ENCODE data around the gene RSAD1.

GRCh38 chr17:50488880-50489279 is 10.2 kb downstream of the RSAD1 start:
- no peak for TF ChIP-seq CTCF (IDR thresholded peaks at IDR 0.05; ENCODE audit: low read depth, low read length, missing input control)
- TF ChIP-seq EGR1 (IDR thresholded peaks at IDR 0.05; ENCODE audit: low read depth in 2 of 2): no peak
- no peak for TF ChIP-seq MAX (IDR thresholded peaks at IDR 0.05)

Data from liver (tissue), 3 donors.